C4-2B (cell line): ENCODE measurements around the gene IL17REL.
A peak's percentile ranks its signal among the peaks of the same experiment; 100 is the strongest.

Experiments used
- H3K27ac ChIP-seq: fragments of 450-650 bp; 2 replicates; pipeline ENCODE4 v1.5.1; 2017
- ZFX ChIP-seq: fragments of 450-650 bp; IDR thresholded peaks from 2 replicates; pipeline ENCODE4 v1.6.1; 2017
- TF ChIP-seq, protein P1 (sequence below): fragments of 450-650 bp; conservative IDR thresholded peaks from 2 replicates; pipeline ENCODE4 v1.5.1; 2017; ENCODE audit warnings: mild to moderate bottlenecking

The IL17REL gene

DNA sequence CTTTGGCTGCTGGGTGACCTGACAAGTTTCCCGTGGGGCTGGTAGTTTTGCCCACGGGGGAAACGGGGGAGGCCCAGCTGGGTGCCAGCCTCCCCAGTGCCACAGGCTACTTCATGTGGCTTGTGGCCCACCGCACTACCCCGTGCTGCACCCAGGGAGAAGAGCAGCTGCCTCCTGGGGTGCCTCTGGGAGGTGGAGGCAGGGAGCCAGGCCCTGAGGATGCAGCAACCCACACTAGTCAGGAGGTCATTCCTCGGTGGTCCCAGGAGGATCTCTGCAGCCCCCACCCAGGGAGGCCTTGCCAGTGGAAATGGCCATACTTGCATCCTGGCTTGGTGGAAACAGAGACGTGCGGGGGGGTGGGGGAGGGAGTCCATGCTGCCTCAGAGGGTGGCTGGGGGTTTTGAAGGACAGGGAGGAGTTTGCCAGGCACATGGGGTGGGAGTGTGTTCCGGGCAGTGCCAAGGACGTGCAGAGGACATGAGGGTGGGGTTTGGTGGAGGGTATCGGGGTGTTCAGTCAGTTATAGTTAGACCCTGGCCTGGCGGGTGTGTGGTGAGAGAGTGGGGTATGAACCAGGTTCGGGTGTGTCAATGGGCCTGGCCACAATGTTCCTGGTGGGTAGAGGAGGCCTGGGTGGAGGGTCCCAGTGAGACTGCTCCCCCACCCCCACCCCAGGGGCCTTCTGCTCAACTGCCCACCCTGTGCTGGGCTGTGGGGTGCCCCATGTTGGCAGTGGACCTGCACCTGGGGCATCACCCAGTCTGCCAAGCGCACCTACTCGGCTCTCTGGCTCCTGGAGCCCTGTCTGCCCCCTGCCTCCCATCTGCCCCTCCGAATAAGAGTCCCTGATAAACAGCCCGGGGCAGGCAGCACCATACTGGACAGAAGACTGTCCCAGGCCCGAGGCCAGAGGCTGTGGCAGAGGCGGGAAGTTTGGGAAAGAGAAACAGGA, 48.2 kb downstream of the IL17REL start:
- TF ChIP-seq, protein P1, sequence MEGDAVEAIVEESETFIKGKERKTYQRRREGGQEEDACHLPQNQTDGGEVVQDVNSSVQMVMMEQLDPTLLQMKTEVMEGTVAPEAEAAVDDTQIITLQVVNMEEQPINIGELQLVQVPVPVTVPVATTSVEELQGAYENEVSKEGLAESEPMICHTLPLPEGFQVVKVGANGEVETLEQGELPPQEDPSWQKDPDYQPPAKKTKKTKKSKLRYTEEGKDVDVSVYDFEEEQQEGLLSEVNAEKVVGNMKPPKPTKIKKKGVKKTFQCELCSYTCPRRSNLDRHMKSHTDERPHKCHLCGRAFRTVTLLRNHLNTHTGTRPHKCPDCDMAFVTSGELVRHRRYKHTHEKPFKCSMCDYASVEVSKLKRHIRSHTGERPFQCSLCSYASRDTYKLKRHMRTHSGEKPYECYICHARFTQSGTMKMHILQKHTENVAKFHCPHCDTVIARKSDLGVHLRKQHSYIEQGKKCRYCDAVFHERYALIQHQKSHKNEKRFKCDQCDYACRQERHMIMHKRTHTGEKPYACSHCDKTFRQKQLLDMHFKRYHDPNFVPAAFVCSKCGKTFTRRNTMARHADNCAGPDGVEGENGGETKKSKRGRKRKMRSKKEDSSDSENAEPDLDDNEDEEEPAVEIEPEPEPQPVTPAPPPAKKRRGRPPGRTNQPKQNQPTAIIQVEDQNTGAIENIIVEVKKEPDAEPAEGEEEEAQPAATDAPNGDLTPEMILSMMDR = no peak
- TF ChIP-seq ZFX = no peak
- H3K27ac ChIP-seq = no peak overlapping the region

DNA sequence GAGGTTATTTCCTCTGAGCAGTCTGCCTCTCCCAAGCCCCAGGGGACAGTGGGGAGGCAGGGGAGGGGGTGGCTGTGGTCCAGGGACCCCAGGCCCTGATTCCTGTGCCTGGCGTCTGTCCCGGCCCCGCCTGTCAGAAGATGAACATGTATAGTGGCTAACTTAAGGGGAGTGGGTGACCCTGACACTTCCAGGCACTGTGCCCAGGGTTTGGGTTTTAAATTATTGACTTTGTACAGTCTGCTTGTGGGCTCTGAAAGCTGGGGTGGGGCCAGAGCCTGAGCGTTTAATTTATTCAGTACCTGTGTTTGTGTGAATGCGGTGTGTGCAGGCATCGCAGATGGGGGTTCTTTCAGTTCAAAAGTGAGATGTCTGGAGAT, 48.9 kb downstream of the IL17REL start:
- no peak overlapping the region; the same call in 1 of the 2 replicates for H3K27ac ChIP-seq
- TF ChIP-seq ZFX = no peak
- TF ChIP-seq, protein P1 = no peak

DNA sequence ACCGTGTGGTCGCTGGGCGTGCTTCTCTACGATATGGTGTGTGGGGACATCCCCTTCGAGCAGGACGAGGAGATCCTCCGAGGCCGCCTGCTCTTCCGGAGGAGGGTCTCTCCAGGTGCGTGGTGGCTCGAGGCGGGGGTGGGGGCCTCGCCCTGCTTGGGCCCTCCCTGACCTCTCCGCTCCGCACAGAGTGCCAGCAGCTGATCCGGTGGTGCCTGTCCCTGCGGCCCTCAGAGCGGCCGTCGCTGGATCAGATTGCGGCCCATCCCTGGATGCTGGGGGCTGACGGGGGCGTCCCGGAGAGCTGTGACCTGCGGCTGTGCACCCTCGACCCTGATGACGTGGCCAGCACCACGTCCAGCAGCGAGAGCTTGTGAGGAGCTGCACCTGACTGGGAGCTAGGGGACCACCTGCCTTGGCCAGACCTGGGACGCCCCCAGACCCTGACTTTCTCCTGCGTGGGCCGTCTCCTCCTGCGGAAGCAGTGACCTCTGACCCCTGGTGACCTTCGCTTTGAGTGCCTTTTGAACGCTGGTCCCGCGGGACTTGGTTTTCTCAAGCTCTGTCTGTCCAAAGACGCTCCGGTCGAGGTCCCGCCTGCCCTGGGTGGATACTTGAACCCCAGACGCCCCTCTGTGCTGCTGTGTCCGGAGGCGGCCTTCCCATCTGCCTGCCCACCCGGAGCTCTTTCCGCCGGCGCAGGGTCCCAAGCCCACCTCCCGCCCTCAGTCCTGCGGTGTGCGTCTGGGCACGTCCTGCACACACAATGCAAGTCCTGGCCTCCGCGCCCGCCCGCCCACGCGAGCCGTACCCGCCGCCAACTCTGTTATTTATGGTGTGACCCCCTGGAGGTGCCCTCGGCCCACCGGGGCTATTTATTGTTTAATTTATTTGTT, 49.6 kb downstream of the IL17REL start:
- TF ChIP-seq ZFX = no peak
- TF ChIP-seq, protein P1 = no peak
- H3K27ac ChIP-seq = peak overlapping the region; percentile 98

DNA sequence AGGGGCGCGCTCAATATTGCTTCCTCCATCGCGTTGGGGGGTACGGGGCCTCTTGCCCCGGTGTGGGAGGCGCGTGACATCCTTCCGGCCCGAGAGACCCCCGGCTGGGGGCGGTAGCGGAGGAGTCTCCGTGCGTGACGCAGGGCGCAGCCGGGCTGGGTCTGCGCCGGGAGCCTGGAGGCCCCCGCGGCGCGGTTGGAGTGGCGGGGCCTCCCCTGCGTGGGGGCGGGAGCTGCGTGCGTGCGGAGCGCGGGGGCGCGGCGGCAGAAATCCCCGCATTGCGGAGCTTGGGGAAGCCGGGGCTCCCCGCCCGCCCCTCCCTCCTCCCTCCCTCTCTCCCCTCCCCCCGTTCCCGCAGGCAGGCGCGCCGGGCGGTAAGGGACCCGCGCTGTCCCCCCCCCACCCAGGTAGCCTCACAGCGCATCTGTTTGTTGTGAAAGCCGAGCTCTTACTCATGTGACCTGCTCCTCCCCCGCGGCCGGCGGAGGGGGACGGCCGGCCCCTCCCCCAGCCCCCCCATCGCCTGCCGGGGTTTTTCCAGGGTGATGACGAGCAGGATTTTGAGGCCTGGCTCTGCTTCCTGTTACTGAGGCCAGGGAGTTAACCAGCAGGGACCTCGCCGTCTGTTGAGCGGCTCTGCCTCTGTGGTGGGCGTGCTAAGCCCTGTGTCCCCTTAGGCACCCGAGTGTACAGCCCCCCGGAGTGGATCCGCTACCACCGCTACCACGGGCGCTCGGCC, 50.4 kb downstream of the IL17REL start:
- H3K27ac ChIP-seq = peak overlapping the region; percentile 98
- no peak for TF ChIP-seq ZFX
- TF ChIP-seq, protein P1 = no peak

DNA sequence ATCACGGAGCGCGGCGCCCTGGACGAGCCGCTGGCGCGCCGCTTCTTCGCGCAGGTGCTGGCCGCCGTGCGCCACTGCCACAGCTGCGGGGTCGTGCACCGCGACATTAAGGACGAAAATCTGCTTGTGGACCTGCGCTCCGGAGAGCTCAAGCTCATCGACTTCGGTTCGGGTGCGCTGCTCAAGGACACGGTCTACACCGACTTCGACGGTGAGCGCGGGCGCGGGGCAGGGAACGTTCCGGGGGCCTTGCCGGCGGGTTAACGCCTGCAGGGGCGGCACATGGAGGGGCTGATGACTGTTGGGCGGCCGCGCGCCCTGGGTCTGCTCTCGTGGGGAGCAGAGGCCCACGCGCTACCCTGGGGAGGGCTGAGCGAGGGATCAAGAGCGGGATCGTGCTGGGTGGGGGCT, 51.0 kb downstream of the IL17REL start:
- H3K27ac ChIP-seq = peak overlapping the region; percentile 98
- no peak for TF ChIP-seq ZFX
- TF ChIP-seq, protein P1 = no peak

DNA sequence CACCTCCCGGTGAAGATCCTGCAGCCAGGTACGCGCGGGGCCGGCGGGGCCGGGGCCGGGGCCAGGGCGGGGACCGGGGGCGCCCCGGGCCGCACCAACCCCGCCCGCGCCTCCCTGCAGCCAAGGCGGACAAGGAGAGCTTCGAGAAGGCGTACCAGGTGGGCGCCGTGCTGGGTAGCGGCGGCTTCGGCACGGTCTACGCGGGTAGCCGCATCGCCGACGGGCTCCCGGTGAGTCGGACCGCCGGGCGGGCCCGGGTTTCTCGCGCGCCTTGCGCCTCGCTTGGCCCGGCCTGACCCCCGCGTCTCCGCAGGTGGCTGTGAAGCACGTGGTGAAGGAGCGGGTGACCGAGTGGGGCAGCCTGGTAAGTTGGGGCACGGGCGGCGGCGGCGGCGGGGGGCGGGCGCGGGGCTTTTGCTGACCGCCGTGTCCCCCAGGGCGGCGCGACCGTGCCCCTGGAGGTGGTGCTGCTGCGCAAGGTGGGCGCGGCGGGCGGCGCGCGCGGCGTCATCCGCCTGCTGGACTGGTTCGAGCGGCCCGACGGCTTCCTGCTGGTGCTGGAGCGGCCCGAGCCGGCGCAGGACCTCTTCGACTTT, 51.5 kb downstream of the IL17REL start:
- peak overlapping the region; percentile 98 for H3K27ac ChIP-seq
- TF ChIP-seq ZFX = peak; percentile 68
- TF ChIP-seq, protein P1 = no peak
